Chondrocyte (in vitro differentiated cells): Measurements from ENCODE around the gene RCBTB2. TPM values are rescaled to one million over a fixed set of nuclear protein-coding genes. Genes with fewer than 3 reads are reported as not detected.

Source experiments
- DNase-seq: peaks from one replicate; pipeline ENCODE4 v3.0.0; 2021; ENCODE audit warnings: mixed read lengths, low spot score
- H3K27ac Mint-ChIP-seq: one replicate; pipeline ENCODE4 v1.8.0; 2021; ENCODE audit warnings: mild to moderate bottlenecking, moderate library complexity, mixed read lengths; ENCODE audit not compliant: unreplicated experiment
- H3K27me3 Mint-ChIP-seq: 2 replicates; pipeline ENCODE4 v1.8.0; 2021; ENCODE audit warnings: low read depth, mixed read lengths
- H3K36me3 Mint-ChIP-seq: 2 replicates; pipeline ENCODE4 v1.8.0; 2021; ENCODE audit warnings: low read depth, mixed read lengths
- H3K4me1 Mint-ChIP-seq: 2 replicates; pipeline ENCODE4 v1.8.0; 2021; ENCODE audit warnings: low read depth, mild to moderate bottlenecking, mixed read lengths
- H3K4me3 Mint-ChIP-seq: one replicate; pipeline ENCODE4 v1.8.0; 2021; ENCODE audit warnings: mild to moderate bottlenecking, moderate library complexity, mixed read lengths; ENCODE audit not compliant: unreplicated experiment
- H3K9me3 Mint-ChIP-seq: 2 replicates; pipeline ENCODE4 v1.8.0; 2021; ENCODE audit warnings: low read depth, mixed read lengths
- CTCF ChIP-seq: fragments of 200-600 bp; sonication (generic); IDR thresholded peaks from 2 replicates; pipeline ENCODE4 v1.5.0; 2021; ENCODE audit warnings: antibody characterized with exemption, mild to moderate bottlenecking, moderate library complexity
- total RNA-seq: library from RNA; stranded (reverse); gene quantifications from 3 replicates; pipeline ENCODE4 v1.2.1, GENCODE V29; 2021

Gene RCBTB2
- total RNA-seq, 1 donor from 2014 or later: 8.6 TPM

- H3K9me3 Mint-ChIP-seq: no peaks in the 10 kb centered on the region
- DNase-seq: no peak
- peak overlapping the region; percentile 57 for H3K27ac Mint-ChIP-seq
- no peaks in the 10 kb centered on the region for H3K36me3 Mint-ChIP-seq
- no peak overlapping the region for H3K4me3 Mint-ChIP-seq
- peak; percentile 17 for TF ChIP-seq CTCF
- peaks cover 3% of the 10 kb centered on the region for H3K27me3 Mint-ChIP-seq
- H3K4me1 Mint-ChIP-seq: peaks cover 21% of the 10 kb centered on the region
These were observed 46.5 kb upstream of the RCBTB2 start for GRCh38 chr13:48579165-48579918.

GRCh38 chr13:48578516-48579164 is 45.8 kb upstream of the RCBTB2 start:
- TF ChIP-seq CTCF: no peak
- Mint-ChIP-seq H3K36me3 (no peaks in the 10 kb centered on the region), H3K9me3 (no peaks in the 10 kb centered on the region), H3K27me3 (peaks cover 3% of the 10 kb centered on the region), H3K4me1 (peaks cover 15% of the 10 kb centered on the region), H3K4me3 (no peak overlapping the region), H3K27ac (peak overlapping the region; percentile 57)
- DNase-seq: no peak

GRCh38 chr13:48576448-48577010 is 43.6 kb upstream of the RCBTB2 start:
- H3K9me3 Mint-ChIP-seq: no peaks in the 10 kb centered on the region
- DNase-seq: no peak
- no peaks in the 10 kb centered on the region for H3K27me3 Mint-ChIP-seq
- peaks cover 27% of the 10 kb centered on the region for H3K4me1 Mint-ChIP-seq
- no peak overlapping the region for H3K4me3 Mint-ChIP-seq
- no peaks in the 10 kb centered on the region for H3K36me3 Mint-ChIP-seq
- TF ChIP-seq CTCF: no peak
- no peak overlapping the region for H3K27ac Mint-ChIP-seq

GRCh38 chr13:48575031-48575430 is 42.2 kb upstream of the RCBTB2 start:
- DNase-seq: no peak
- H3K36me3 Mint-ChIP-seq: no peaks in the 10 kb centered on the region
- no peak for TF ChIP-seq CTCF
- no peak overlapping the region for H3K4me3 Mint-ChIP-seq
- no peaks in the 10 kb centered on the region for H3K27me3 Mint-ChIP-seq
- H3K4me1 Mint-ChIP-seq: peaks cover 42% of the 10 kb centered on the region
- no peak overlapping the region for H3K27ac Mint-ChIP-seq
- no peaks in the 10 kb centered on the region for H3K9me3 Mint-ChIP-seq

GRCh38 chr13:48574041-48574796 is 41.3 kb upstream of the RCBTB2 start:
- Mint-ChIP-seq H3K36me3 (no peaks in the 10 kb centered on the region), H3K4me3 (no peak overlapping the region), H3K9me3 (no peaks in the 10 kb centered on the region), H3K27ac (no peak overlapping the region), H3K4me1 (peaks cover 45% of the 10 kb centered on the region), H3K27me3 (no peaks in the 10 kb centered on the region)
- no peak for TF ChIP-seq CTCF
- no peak for DNase-seq
